Measurements from ENCODE around the gene GRID1.

GRID1 gene

GRCh38 chr10:86138551-86139065, 228.0 kb downstream of the GRID1 start:
- no peaks in the 10 kb centered on the region for H3K79me2 ChIP-seq (ENCODE audit: insufficient read depth, low read length)
- H4K20me1 ChIP-seq (ENCODE audit: insufficient read depth, low read length): no peaks in the 10 kb centered on the region
- TF ChIP-seq CTCF (IDR thresholded peaks at IDR 0.05; ENCODE audit: low read length) (no peak), EZH2 (IDR thresholded peaks at IDR 0.05; ENCODE audit: borderline replicate concordance, low read length) (no peak)
- no peaks in the 10 kb centered on the region for H3F3A ChIP-seq (ENCODE audit: insufficient read depth, low read length)
- H3K27ac ChIP-seq (ENCODE audit: low read depth, low read length, poor library complexity, severe bottlenecking): no peak overlapping the region
- H3K4me1 ChIP-seq (ENCODE audit: insufficient read depth, low read length, severe bottlenecking): no peaks in the 10 kb centered on the region
- H3K27me3 ChIP-seq (ENCODE audit: insufficient read depth, low read length): no peaks in the 10 kb centered on the region
- H3K9me3 ChIP-seq (ENCODE audit: low read length): no peaks in the 10 kb centered on the region
- no peak overlapping the region for H3K4me3 ChIP-seq (ENCODE audit: low read depth, low read length, poor library complexity, severe bottlenecking)
- no peak overlapping the region for H3K4me2 ChIP-seq (ENCODE audit: low read length)
- no peak overlapping the region for H2AFZ ChIP-seq (ENCODE audit: low read length)
- H3K9ac ChIP-seq (ENCODE audit: low read length): no peak overlapping the region
- no peaks in the 10 kb centered on the region for H3K9me2 ChIP-seq (ENCODE audit: low read depth, low read length)
- H3K36me3 ChIP-seq (ENCODE audit: insufficient read depth, low read length): no peaks in the 10 kb centered on the region

GRCh38 chr10:86137561-86137960, 229.0 kb downstream of the GRID1 start:
- Histone ChIP-seq H3K4me3 (ENCODE audit: low read depth, low read length, poor library complexity, severe bottlenecking) (no peak overlapping the region), H3K4me2 (ENCODE audit: low read length) (no peak overlapping the region)

GRCh38 chr10:86136934-86137333, 229.7 kb downstream of the GRID1 start:
- Histone ChIP-seq H3K4me1 (ENCODE audit: insufficient read depth, low read length, severe bottlenecking) (no peaks in the 10 kb centered on the region), H3K27ac (ENCODE audit: low read depth, low read length, poor library complexity, severe bottlenecking) (no peak overlapping the region), H3K79me2 (ENCODE audit: insufficient read depth, low read length) (no peaks in the 10 kb centered on the region), H3K4me2 (ENCODE audit: low read length) (no peak overlapping the region), H2AFZ (ENCODE audit: low read length) (no peak overlapping the region), H3K36me3 (ENCODE audit: insufficient read depth, low read length) (no peaks in the 10 kb centered on the region), H4K20me1 (ENCODE audit: insufficient read depth, low read length) (no peaks in the 10 kb centered on the region), H3K4me3 (ENCODE audit: low read depth, low read length, poor library complexity, severe bottlenecking) (no peak overlapping the region), H3K9me3 (ENCODE audit: low read length) (no peaks in the 10 kb centered on the region), H3K27me3 (ENCODE audit: insufficient read depth, low read length) (no peaks in the 10 kb centered on the region), H3K9ac (ENCODE audit: low read length) (no peak overlapping the region), H3K9me2 (ENCODE audit: low read depth, low read length) (no peaks in the 10 kb centered on the region), H3F3A (ENCODE audit: insufficient read depth, low read length) (no peaks in the 10 kb centered on the region)
- TF ChIP-seq CTCF (IDR thresholded peaks at IDR 0.05; ENCODE audit: low read length) (no peak), EZH2 (IDR thresholded peaks at IDR 0.05; ENCODE audit: borderline replicate concordance, low read length) (no peak)

More at GRCh38 chr10:86137561-86137960, 229.0 kb downstream of the GRID1 start:
- Histone ChIP-seq H4K20me1 (ENCODE audit: insufficient read depth, low read length) (no peaks in the 10 kb centered on the region), H3K36me3 (ENCODE audit: insufficient read depth, low read length) (no peaks in the 10 kb centered on the region), H2AFZ (ENCODE audit: low read length) (no peak overlapping the region), H3K9me2 (ENCODE audit: low read depth, low read length) (no peaks in the 10 kb centered on the region), H3K27ac (ENCODE audit: low read depth, low read length, poor library complexity, severe bottlenecking) (no peak overlapping the region), H3K9me3 (ENCODE audit: low read length) (no peaks in the 10 kb centered on the region), H3K9ac (ENCODE audit: low read length) (no peak overlapping the region), H3K4me1 (ENCODE audit: insufficient read depth, low read length, severe bottlenecking) (no peaks in the 10 kb centered on the region), H3K27me3 (ENCODE audit: insufficient read depth, low read length) (no peaks in the 10 kb centered on the region), H3K79me2 (ENCODE audit: insufficient read depth, low read length) (no peaks in the 10 kb centered on the region), H3F3A (ENCODE audit: insufficient read depth, low read length) (no peaks in the 10 kb centered on the region)
- no peak for TF ChIP-seq CTCF (IDR thresholded peaks at IDR 0.05; ENCODE audit: low read length)
- no peak for TF ChIP-seq EZH2 (IDR thresholded peaks at IDR 0.05; ENCODE audit: borderline replicate concordance, low read length)
